Measurements from ENCODE around the gene MEGF6. TPM values are rescaled to one million over a fixed set of nuclear protein-coding genes. Genes with fewer than 3 reads are reported as not detected.

Gene MEGF6
- total RNA-seq, 2 donors from 2014 or later = 67.3 to 82.5 TPM

DNA sequence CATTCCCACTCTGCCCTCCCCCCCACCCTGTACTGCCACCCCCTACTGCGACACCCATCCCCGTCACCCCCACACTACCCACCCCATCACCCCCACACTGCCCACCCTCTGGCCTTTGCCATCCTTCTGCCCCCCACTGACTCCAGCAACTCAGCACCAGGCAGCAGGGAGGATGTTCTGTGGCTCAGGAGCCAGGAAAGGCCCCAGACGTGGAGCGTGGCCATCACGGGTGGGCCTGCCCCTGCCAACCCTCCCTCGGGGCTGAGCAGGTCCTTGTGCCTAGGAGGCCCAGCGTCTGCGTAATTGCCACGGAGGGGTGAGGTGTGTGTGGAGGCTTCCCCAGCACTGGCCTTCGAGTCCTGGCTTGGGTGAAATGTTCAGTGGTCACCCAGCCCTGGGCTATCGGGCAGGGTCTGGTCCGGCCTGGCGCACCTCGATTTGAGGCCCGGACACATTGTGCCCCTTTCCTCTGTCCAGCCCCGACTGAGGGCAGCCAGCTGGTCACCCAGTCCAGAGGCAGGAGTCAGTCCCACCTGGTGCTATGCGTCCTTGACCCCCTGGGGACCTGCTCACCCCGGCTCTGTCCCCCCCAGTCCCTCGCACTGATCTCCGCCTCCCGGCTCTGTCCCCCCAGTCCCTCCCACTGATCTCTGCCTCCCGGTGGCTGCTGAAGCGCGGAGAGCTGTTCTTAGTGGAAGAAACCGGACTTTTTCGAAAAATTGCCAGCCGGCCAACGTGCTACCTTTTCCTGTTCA, 133.9 kb downstream of the MEGF6 start:
- H3K36me3 ChIP-seq = no peaks in the 10 kb centered on the region
- 64% methylated on average over 25 of the region's 28 CpGs for WGBS
- no peak for TF ChIP-seq POLR2AphosphoS5 (IDR thresholded peaks at IDR 0.05)
- TF ChIP-seq POLR2A (IDR thresholded peaks at IDR 0.05) = no peak
- TF ChIP-seq, protein P1, sequence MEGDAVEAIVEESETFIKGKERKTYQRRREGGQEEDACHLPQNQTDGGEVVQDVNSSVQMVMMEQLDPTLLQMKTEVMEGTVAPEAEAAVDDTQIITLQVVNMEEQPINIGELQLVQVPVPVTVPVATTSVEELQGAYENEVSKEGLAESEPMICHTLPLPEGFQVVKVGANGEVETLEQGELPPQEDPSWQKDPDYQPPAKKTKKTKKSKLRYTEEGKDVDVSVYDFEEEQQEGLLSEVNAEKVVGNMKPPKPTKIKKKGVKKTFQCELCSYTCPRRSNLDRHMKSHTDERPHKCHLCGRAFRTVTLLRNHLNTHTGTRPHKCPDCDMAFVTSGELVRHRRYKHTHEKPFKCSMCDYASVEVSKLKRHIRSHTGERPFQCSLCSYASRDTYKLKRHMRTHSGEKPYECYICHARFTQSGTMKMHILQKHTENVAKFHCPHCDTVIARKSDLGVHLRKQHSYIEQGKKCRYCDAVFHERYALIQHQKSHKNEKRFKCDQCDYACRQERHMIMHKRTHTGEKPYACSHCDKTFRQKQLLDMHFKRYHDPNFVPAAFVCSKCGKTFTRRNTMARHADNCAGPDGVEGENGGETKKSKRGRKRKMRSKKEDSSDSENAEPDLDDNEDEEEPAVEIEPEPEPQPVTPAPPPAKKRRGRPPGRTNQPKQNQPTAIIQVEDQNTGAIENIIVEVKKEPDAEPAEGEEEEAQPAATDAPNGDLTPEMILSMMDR (IDR thresholded peaks at IDR 0.05) = no peak
- no peak overlapping the region for H3K27ac ChIP-seq
- no peaks in the 10 kb centered on the region for H3K4me1 ChIP-seq (replicated peaks)
- intact Hi-C loops (cut with DNase I) = no loop called here
- no peaks in the 10 kb centered on the region for H3K9me3 ChIP-seq
- no peaks in the 10 kb centered on the region for H3K27me3 ChIP-seq (replicated peaks; ENCODE audit: insufficient read depth)
- no peak for DNase-seq (ENCODE audit: low spot score)
- no peak overlapping the region for H3K4me3 ChIP-seq

DNA sequence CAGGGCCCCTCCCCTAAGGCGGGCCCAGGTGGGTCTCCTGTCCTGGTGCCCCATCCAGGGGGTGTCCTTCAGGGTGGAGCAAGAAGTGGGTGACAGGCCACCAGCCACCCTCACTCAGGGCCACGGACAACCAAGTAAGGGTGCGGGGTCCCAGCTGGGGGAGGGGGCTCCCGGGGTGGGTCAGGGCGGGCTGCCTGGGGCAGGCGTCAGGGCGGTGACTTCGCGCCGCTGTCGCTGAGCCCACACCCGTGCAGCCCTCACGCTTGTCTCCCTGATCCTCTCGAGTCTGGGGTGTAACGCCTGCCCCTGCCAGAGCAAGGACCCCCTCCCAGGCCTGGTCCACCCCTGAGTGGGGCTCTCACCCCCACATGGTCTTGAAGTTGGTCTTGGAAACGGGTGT, 134.6 kb downstream of the MEGF6 start:
- Histone ChIP-seq H3K27me3 (replicated peaks; ENCODE audit: insufficient read depth) (no peaks in the 10 kb centered on the region), H3K36me3 (no peaks in the 10 kb centered on the region), H3K4me1 (replicated peaks) (no peaks in the 10 kb centered on the region), H3K9me3 (no peaks in the 10 kb centered on the region), H3K4me3 (no peak overlapping the region), H3K27ac (no peak overlapping the region)
- 88% methylated on average over 5 of the region's 16 CpGs for WGBS
- intact Hi-C loops (cut with DNase I) = no loop called here
- no peak for TF ChIP-seq POLR2AphosphoS5 (IDR thresholded peaks at IDR 0.05)
- TF ChIP-seq, protein P1 (IDR thresholded peaks at IDR 0.05) = no peak
- no peak for DNase-seq (ENCODE audit: low spot score)

DNA sequence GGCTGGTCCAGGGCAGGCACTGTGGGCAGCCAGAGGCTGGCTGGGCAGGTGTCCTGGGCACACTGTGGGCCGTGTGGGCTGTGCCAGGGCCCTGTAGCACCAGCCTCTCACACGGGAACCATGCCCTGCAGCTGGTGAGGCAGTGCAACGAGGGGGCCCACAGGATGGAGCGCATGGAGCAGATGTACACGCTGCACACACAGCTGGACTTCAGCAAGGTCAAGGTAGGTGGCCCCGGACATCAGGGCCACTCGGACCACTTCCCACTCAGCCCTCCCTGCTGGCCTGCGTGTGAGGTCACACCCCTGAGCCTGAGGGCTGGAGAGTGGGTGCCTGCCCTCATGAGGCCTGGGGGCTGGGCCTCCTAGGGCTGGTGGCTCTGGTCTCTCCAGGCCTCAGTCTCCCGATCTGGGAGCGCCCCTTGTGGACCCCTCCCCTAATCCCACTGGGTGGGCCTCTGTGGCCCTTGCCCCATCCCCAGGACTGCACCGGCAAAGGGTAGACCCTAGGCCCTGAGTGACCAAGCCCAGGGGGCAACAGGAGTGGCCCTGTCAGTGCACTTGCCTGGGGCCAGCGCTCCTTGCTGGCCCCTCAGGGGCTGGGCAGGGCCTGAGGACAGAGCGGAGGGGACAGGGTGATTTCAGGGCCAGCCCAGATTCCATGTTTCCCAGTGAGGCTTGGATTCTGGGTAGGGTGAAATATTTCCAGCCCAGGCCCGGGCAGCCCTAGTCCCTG, 135.3 kb downstream of the MEGF6 start:
- Histone ChIP-seq H3K36me3 (no peaks in the 10 kb centered on the region), H3K27ac (no peak overlapping the region), H3K27me3 (replicated peaks; ENCODE audit: insufficient read depth) (no peaks in the 10 kb centered on the region), H3K9me3 (no peaks in the 10 kb centered on the region), H3K4me1 (replicated peaks) (no peaks in the 10 kb centered on the region), H3K4me3 (no peak overlapping the region)
- no peak for TF ChIP-seq POLR2A (IDR thresholded peaks at IDR 0.05)
- TF ChIP-seq, protein P1 (IDR thresholded peaks at IDR 0.05) = no peak
- no peak for TF ChIP-seq POLR2AphosphoS5 (IDR thresholded peaks at IDR 0.05)
- intact Hi-C loops (cut with DNase I) = no loop called here
- no peak for DNase-seq (ENCODE audit: low spot score)
- WGBS = 91% methylated on average over 7 of the region's 14 CpGs

DNA sequence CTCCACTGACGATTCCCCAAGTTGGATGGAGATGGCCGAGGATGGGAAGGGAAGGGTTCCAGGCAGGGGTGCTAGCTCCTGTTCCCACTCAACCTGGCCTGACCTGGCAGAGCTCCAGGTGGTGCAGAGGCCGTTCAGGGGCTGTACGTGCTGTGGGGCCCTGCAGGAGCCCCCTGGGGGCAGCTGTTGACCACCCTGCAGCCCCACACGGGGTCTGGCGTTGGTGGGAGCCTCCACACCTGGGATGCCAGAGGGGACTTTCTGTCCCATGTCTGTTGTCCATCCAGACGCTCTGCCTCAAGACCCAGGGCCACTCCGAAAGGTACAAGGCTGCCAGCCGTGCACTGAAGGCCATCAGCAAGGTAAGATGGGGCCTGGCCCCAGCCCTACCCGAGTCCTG, 136.9 kb downstream of the MEGF6 start:
- intact Hi-C loops (cut with DNase I) = no loop called here
- no peak overlapping the region for H3K4me3 ChIP-seq
- H3K27ac ChIP-seq = no peak overlapping the region
- TF ChIP-seq, protein P1 (IDR thresholded peaks at IDR 0.05) = no peak
- TF ChIP-seq POLR2AphosphoS5 (IDR thresholded peaks at IDR 0.05) (no peak), POLR2A (IDR thresholded peaks at IDR 0.05) (no peak)
- DNase-seq (ENCODE audit: low spot score) = no peak
- H3K36me3 ChIP-seq = no peaks in the 10 kb centered on the region
- H3K27me3 ChIP-seq (replicated peaks; ENCODE audit: insufficient read depth) = no peaks in the 10 kb centered on the region
- WGBS = 70% methylated on average over 10 of the region's 10 CpGs
- no peaks in the 10 kb centered on the region for H3K4me1 ChIP-seq (replicated peaks)
- no peaks in the 10 kb centered on the region for H3K9me3 ChIP-seq
